SU-DHL-6 (cell line): ENCODE data around the gene BTG4.

Experiments
- EZH2phosphoT487 ChIP-seq: fragments of 200-600 bp; sonication (generic), shearing (Covaris generic); conservative IDR thresholded peaks from 2 replicates; pipeline ENCODE4 v1.6.1; 2018; ENCODE audit warnings: mild to moderate bottlenecking, antibody characterized with exemption, low read length, moderate library complexity, mixed read lengths
- TF ChIP-seq, protein P1 (sequence below): fragments of 200-600 bp; sonication (generic); IDR thresholded peaks from one replicate; pipeline ENCODE4 v1.5.1; 2017; ENCODE audit warnings: antibody characterized with exemption, mild to moderate bottlenecking, low read length, moderate library complexity; ENCODE audit not compliant: insufficient read depth, poor library complexity, severe bottlenecking

DNA sequence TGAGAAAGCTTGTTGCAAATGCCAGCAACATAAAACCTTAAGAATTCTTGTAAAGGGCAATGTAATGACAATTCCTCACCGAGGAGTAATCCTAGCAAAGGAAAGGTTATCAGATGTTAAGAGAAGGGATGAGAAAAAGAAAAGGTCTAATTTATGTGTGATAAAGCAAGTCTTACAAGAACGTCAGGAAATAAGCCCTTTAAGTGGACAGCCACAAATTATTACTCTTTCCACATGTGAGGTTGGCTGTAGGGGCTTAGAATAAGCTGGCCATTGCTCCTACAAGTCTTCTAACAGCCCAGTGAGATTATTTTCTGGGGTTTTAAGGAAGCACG is 37.6 kb upstream of the BTG4 start:
- TF ChIP-seq, protein P1, sequence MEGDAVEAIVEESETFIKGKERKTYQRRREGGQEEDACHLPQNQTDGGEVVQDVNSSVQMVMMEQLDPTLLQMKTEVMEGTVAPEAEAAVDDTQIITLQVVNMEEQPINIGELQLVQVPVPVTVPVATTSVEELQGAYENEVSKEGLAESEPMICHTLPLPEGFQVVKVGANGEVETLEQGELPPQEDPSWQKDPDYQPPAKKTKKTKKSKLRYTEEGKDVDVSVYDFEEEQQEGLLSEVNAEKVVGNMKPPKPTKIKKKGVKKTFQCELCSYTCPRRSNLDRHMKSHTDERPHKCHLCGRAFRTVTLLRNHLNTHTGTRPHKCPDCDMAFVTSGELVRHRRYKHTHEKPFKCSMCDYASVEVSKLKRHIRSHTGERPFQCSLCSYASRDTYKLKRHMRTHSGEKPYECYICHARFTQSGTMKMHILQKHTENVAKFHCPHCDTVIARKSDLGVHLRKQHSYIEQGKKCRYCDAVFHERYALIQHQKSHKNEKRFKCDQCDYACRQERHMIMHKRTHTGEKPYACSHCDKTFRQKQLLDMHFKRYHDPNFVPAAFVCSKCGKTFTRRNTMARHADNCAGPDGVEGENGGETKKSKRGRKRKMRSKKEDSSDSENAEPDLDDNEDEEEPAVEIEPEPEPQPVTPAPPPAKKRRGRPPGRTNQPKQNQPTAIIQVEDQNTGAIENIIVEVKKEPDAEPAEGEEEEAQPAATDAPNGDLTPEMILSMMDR, result no peak
- no peak for TF ChIP-seq EZH2phosphoT487
